SU-DHL-6 (cell line): Measurements from ENCODE around the gene ZNF532.

Experiments
- H2AFZ ChIP-seq: fragments of 200-600 bp; sonication (generic); 2 replicates; pipeline ENCODE4 v1.6.1; 2014; ENCODE audit warnings: low read depth, mild to moderate bottlenecking, moderate library complexity, mixed read lengths, antibody characterized with exemption, low read length; ENCODE audit not compliant: severe bottlenecking
- H3F3A ChIP-seq: fragments of 200-600 bp; shearing (Covaris generic); 2 replicates; pipeline ENCODE4 v1.6.0; 2016; ENCODE audit warnings: antibody characterized with exemption, mild to moderate bottlenecking; ENCODE audit not compliant: insufficient read depth
- H3K27ac ChIP-seq: fragments of 200-600 bp; sonication (generic); 2 replicates; pipeline ENCODE4 v1.5.1; 2016; ENCODE audit warnings: low read depth, mild to moderate bottlenecking, low read length, moderate library complexity, mixed read lengths
- H3K27me3 ChIP-seq: fragments of 200-600 bp; sonication (generic), shearing (Covaris generic); 2 replicates; pipeline ENCODE4 v1.6.0; 2014; ENCODE audit warnings: mild to moderate bottlenecking, low read length
- H3K36me3 ChIP-seq: fragments of 200-600 bp; sonication (generic); 2 replicates; pipeline ENCODE4 v1.6.1; 2014; ENCODE audit warnings: mild to moderate bottlenecking, low read length, mixed read lengths
- H3K4me2 ChIP-seq: fragments of 300-600, 200-600 bp; shearing (Covaris generic), sonication (generic); 2 replicates; pipeline ENCODE4 v1.6.0; 2014; ENCODE audit warnings: low read length, low read depth, mild to moderate bottlenecking; ENCODE audit not compliant: poor library complexity, severe bottlenecking
- H3K4me3 ChIP-seq: fragments of 200-600 bp; sonication (generic); 2 replicates; pipeline ENCODE4 v1.5.1; 2014; ENCODE audit warnings: antibody characterized with exemption, low read length, mild to moderate bottlenecking, mixed read lengths; ENCODE audit not compliant: insufficient read depth, poor library complexity, severe bottlenecking
- H3K79me2 ChIP-seq: fragments of 200-600 bp; sonication (generic); 2 replicates; pipeline ENCODE4 v1.6.1; 2014; ENCODE audit warnings: mild to moderate bottlenecking, low read length, moderate library complexity; ENCODE audit not compliant: insufficient read depth
- H3K9ac ChIP-seq: fragments of 200-600 bp; sonication (generic); 2 replicates; pipeline ENCODE4 v1.7.0; 2014; ENCODE audit warnings: mild to moderate bottlenecking, low read length
- H3K9me2 ChIP-seq: fragments of 200-600 bp; sonication (generic); replicated peaks from 2 replicates; pipeline ENCODE4 v1.6.1; 2014; ENCODE audit warnings: low read length; ENCODE audit not compliant: insufficient read depth
- H3K9me3 ChIP-seq: fragments of 200-600 bp; sonication (generic); 2 replicates; pipeline ENCODE4 v1.6.1; 2014; ENCODE audit warnings: low read length, mixed read lengths; ENCODE audit not compliant: insufficient read depth
- H4K20me1 ChIP-seq: fragments of 200-600 bp; sonication (generic); 2 replicates; pipeline ENCODE4 v1.6.1; 2014; ENCODE audit warnings: low read depth, mild to moderate bottlenecking, antibody characterized with exemption, low read length, moderate library complexity, mixed read lengths
- CTCF ChIP-seq: fragments of 200-600 bp; sonication (generic); IDR thresholded peaks from one replicate; pipeline ENCODE4 v1.5.1; 2017; ENCODE audit warnings: antibody characterized with exemption, mild to moderate bottlenecking, low read length, moderate library complexity; ENCODE audit not compliant: insufficient read depth, poor library complexity, severe bottlenecking
- EZH2phosphoT487 ChIP-seq: fragments of 200-600 bp; sonication (generic), shearing (Covaris generic); conservative IDR thresholded peaks from 2 replicates; pipeline ENCODE4 v1.6.1; 2018; ENCODE audit warnings: mild to moderate bottlenecking, antibody characterized with exemption, low read length, moderate library complexity, mixed read lengths

ZNF532 gene

GRCh38 chr18:59011289-59011688 lies 146.6 kb downstream of the ZNF532 start:
- H3F3A ChIP-seq = peaks cover 7% of the 10 kb centered on the region; the same call in 1 of the 2 replicates
- no peak overlapping the region for H2AFZ ChIP-seq
- no peaks in the 10 kb centered on the region for H3K36me3 ChIP-seq
- H3K27ac ChIP-seq = no peak overlapping the region
- no peaks in the 10 kb centered on the region for H3K27me3 ChIP-seq
- no peaks in the 10 kb centered on the region for H4K20me1 ChIP-seq
- no peaks in the 10 kb centered on the region for H3K9me2 ChIP-seq
- no peak overlapping the region for H3K4me3 ChIP-seq
- H3K9ac ChIP-seq = no peak overlapping the region
- H3K9me3 ChIP-seq = no peaks in the 10 kb centered on the region
- no peak overlapping the region for H3K4me2 ChIP-seq
- TF ChIP-seq EZH2phosphoT487 = no peak
- no peak for TF ChIP-seq CTCF
- H3K79me2 ChIP-seq = no peaks in the 10 kb centered on the region

GRCh38 chr18:59011786-59012185 lies 147.1 kb downstream of the ZNF532 start:
- Histone ChIP-seq H2AFZ (no peak overlapping the region), H3K27me3 (no peaks in the 10 kb centered on the region), H3K9me2 (no peaks in the 10 kb centered on the region), H3F3A (peaks cover 7% of the 10 kb centered on the region; the same call in 1 of the 2 replicates), H3K9ac (no peak overlapping the region), H3K79me2 (no peaks in the 10 kb centered on the region), H3K9me3 (no peaks in the 10 kb centered on the region), H3K4me3 (no peak overlapping the region), H3K36me3 (0 out of 2 replicates have a peak, but pooled peaks cover 3% of the 10 kb centered on the region), H3K27ac (no peak overlapping the region), H4K20me1 (no peaks in the 10 kb centered on the region), H3K4me2 (no peak overlapping the region)
- no peak for TF ChIP-seq EZH2phosphoT487

- Histone ChIP-seq H3K9ac (no peak overlapping the region), H3K4me3 (no peak overlapping the region), H2AFZ (no peak overlapping the region), H3K27ac (no peak overlapping the region), H3F3A (peaks cover 7% of the 10 kb centered on the region; the same call in 1 of the 2 replicates), H3K79me2 (no peaks in the 10 kb centered on the region), H4K20me1 (no peaks in the 10 kb centered on the region), H3K9me2 (no peaks in the 10 kb centered on the region), H3K4me2 (no peak overlapping the region), H3K27me3 (no peaks in the 10 kb centered on the region), H3K9me3 (no peaks in the 10 kb centered on the region; the same call in 1 of the 2 replicates), H3K36me3 (0 out of 2 replicates have a peak, but pooled peaks cover 4% of the 10 kb centered on the region)
- TF ChIP-seq EZH2phosphoT487 = no peak
Measured at GRCh38 chr18:59012815-59013705, 148.4 kb downstream of the ZNF532 start.

GRCh38 chr18:59013744-59014143 lies 149.1 kb downstream of the ZNF532 start:
- H3K4me3 ChIP-seq = no peak overlapping the region
- H2AFZ ChIP-seq = no peak overlapping the region
- H3K4me2 ChIP-seq = no peak overlapping the region
- H3K27me3 ChIP-seq = no peaks in the 10 kb centered on the region
- H3K9me3 ChIP-seq = no peaks in the 10 kb centered on the region; the same call in 1 of the 2 replicates
- H4K20me1 ChIP-seq = no peaks in the 10 kb centered on the region
- no peak for TF ChIP-seq CTCF
- TF ChIP-seq EZH2phosphoT487 = no peak
- no peaks in the 10 kb centered on the region for H3K9me2 ChIP-seq
- peaks cover 7% of the 10 kb centered on the region; the same call in 1 of the 2 replicates for H3F3A ChIP-seq
- H3K79me2 ChIP-seq = no peaks in the 10 kb centered on the region
- H3K27ac ChIP-seq = no peak overlapping the region
- no peak overlapping the region for H3K9ac ChIP-seq
- 0 out of 2 replicates have a peak, but pooled peaks cover 4% of the 10 kb centered on the region for H3K36me3 ChIP-seq
